ENCODE results near the gene WDR38. TPM values are rescaled to one million over a fixed set of nuclear protein-coding genes. Genes with fewer than 3 reads are reported as not detected.

WDR38 gene
- total RNA-seq, 1 donor from 2014 or later: not detected

DNA sequence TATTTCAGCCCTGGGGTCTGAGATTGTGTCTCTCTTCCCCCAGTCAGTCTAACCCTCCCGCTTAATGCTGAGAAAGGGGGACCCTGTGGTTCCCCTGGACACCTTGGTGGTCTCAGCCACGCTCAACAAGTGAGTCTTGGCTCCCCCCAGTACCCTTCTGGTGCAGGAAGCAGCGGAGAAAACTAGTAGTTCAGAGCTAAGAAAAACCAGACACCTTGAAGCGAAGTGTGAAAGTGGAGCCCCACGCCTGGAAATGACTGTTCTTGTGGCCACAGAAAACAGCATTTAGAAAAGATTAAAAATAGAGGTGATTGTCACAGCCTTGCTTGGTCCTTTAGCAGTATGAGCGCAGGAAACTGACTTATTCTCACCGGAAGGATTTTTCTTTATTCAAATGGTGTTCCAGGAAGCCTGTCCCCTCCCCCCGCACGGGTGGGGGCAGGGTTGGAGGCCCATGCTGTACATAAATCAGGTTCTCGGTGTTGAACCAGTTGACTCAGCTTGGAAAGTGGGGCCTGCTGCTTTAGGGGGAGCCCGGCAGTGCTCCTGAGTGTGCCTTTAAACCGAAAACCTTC, 16.8 kb downstream of the WDR38 start:
- Mint-ChIP-seq H3K4me3 (ENCODE audit: low read depth) (peak overlapping the region; percentile 94), H3K27ac (peak overlapping the region; percentile 91), H3K9me3 (ENCODE audit: low read depth) (no peaks in the 10 kb centered on the region), H3K36me3 (ENCODE audit: insufficient read depth) (peaks cover 4% of the 10 kb centered on the region), H3K4me1 (ENCODE audit: low read depth) (peaks cover 23% of the 10 kb centered on the region), H3K27me3 (no peaks in the 10 kb centered on the region)
- TF ChIP-seq, protein P1, sequence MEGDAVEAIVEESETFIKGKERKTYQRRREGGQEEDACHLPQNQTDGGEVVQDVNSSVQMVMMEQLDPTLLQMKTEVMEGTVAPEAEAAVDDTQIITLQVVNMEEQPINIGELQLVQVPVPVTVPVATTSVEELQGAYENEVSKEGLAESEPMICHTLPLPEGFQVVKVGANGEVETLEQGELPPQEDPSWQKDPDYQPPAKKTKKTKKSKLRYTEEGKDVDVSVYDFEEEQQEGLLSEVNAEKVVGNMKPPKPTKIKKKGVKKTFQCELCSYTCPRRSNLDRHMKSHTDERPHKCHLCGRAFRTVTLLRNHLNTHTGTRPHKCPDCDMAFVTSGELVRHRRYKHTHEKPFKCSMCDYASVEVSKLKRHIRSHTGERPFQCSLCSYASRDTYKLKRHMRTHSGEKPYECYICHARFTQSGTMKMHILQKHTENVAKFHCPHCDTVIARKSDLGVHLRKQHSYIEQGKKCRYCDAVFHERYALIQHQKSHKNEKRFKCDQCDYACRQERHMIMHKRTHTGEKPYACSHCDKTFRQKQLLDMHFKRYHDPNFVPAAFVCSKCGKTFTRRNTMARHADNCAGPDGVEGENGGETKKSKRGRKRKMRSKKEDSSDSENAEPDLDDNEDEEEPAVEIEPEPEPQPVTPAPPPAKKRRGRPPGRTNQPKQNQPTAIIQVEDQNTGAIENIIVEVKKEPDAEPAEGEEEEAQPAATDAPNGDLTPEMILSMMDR (IDR thresholded peaks at IDR 0.05; ENCODE audit: unreplicated experiment): no peak
- no peak for DNase-seq (ENCODE audit: low spot score, unreplicated experiment)

DNA sequence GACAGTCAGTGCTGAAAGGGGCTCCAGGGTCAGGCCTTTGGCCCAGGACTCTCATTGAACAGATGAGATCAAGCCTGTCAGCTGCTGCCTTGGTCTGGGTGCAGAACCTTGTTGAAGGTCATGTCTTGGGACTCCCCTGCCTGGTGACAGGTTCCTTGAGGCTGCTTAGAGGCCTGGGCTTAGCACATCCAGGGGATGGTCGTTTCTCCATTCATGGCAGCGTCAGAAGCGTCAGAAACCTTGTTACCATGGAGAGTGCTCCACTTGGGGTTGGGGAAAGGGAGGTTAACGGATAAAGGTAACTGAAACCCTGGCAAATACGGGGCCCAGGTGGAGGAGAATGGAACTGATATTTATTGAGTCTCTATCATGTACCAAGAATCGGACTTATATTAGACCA, 17.5 kb downstream of the WDR38 start:
- H3K27me3 Mint-ChIP-seq: no peaks in the 10 kb centered on the region
- no peak for DNase-seq (ENCODE audit: low spot score, unreplicated experiment)

DNA sequence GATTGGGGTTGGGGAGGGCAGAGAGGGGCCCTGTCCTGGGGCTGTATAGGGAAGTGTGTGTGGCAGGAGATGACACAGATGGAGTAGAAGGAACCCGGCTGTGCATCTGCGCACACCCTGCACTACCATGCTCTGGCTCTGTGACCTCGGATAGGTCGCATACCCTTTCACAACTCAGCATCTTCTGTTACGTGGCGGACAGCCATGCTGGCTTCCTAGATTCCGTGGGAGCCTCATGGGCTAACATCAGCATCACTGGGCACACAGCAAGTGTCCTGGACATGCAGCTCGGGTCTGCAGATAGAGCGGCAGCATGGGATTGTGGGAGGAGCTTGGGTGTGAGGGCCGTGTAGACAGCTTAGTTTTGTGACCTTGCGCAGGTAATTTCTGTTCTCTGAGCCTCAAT, 17.9 kb downstream of the WDR38 start:
- Mint-ChIP-seq H3K4me1 (ENCODE audit: low read depth) (peaks cover 23% of the 10 kb centered on the region), H3K27ac (peak overlapping the region; percentile 79), H3K27me3 (no peaks in the 10 kb centered on the region), H3K9me3 (ENCODE audit: low read depth) (no peaks in the 10 kb centered on the region), H3K36me3 (ENCODE audit: insufficient read depth) (peaks cover 7% of the 10 kb centered on the region), H3K4me3 (ENCODE audit: low read depth) (peak overlapping the region; percentile 94)
- TF ChIP-seq, protein P1 (IDR thresholded peaks at IDR 0.05; ENCODE audit: unreplicated experiment): no peak
- DNase-seq (ENCODE audit: low spot score, unreplicated experiment): no peak

More for the DNA sequence above, 17.5 kb downstream of the WDR38 start:
- TF ChIP-seq, protein P1 (IDR thresholded peaks at IDR 0.05; ENCODE audit: unreplicated experiment): no peak
- no peaks in the 10 kb centered on the region for H3K9me3 Mint-ChIP-seq (ENCODE audit: low read depth)
- peaks cover 23% of the 10 kb centered on the region for H3K4me1 Mint-ChIP-seq (ENCODE audit: low read depth)
- peak overlapping the region; percentile 94 for H3K4me3 Mint-ChIP-seq (ENCODE audit: low read depth)
- H3K27ac Mint-ChIP-seq: peak overlapping the region; percentile 79
- peaks cover 7% of the 10 kb centered on the region for H3K36me3 Mint-ChIP-seq (ENCODE audit: insufficient read depth)

DNA sequence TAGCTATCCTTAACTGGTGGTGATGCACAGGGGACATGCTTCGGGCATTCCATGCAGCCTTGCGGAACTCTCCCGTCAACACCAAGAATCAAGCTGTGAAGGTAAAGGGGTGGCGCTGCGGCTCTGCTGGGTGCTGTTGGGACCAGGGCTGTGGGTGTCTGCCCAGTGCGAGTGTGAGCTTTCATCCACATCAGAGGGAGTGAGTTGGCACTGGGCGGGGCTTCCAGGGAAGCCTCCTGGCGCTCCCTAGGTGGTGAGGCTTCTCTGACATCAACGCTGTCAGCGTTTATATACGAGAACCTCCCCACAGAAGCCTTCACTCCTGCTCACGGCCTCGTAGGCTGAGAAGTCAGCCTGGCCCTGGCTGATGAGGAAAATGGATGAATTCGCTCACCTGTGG, 20.4 kb downstream of the WDR38 start:
- H3K4me3 Mint-ChIP-seq (ENCODE audit: low read depth): no peak overlapping the region
- TF ChIP-seq, protein P1 (IDR thresholded peaks at IDR 0.05; ENCODE audit: unreplicated experiment): no peak
- no peaks in the 10 kb centered on the region for H3K27me3 Mint-ChIP-seq
- H3K36me3 Mint-ChIP-seq (ENCODE audit: insufficient read depth): peaks cover 11% of the 10 kb centered on the region
- H3K4me1 Mint-ChIP-seq (ENCODE audit: low read depth): peaks cover 14% of the 10 kb centered on the region
- no peaks in the 10 kb centered on the region for H3K9me3 Mint-ChIP-seq (ENCODE audit: low read depth)
- DNase-seq (ENCODE audit: low spot score, unreplicated experiment): no peak
- no peak overlapping the region for H3K27ac Mint-ChIP-seq

DNA sequence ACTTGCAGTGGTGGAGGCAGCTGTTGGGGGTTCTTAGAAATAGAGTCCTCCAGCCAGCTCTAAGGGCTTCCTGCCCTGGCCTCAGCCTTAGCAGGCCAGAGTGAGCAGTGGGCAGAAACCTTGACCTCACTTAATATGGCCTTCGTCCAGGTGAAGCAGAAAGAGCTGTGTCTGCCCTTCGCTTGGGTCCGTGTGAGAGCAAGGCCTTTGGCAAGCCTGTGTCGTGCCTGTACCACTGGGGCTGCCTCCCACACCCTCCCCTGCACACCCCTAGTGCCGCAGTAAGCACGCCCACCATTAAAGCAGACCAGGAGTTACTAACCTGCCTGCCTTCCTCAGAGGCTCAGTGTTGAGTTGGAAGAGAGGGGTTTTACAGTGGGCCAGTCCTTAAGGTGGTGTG, 22.2 kb downstream of the WDR38 start:
- H3K9me3 Mint-ChIP-seq (ENCODE audit: low read depth): no peaks in the 10 kb centered on the region
- H3K27ac Mint-ChIP-seq: no peak overlapping the region
- H3K36me3 Mint-ChIP-seq (ENCODE audit: insufficient read depth): peaks cover 11% of the 10 kb centered on the region
- no peak for DNase-seq (ENCODE audit: low spot score, unreplicated experiment)
- H3K27me3 Mint-ChIP-seq: no peaks in the 10 kb centered on the region
- H3K4me1 Mint-ChIP-seq (ENCODE audit: low read depth): peaks cover 7% of the 10 kb centered on the region
- TF ChIP-seq, protein P1 (IDR thresholded peaks at IDR 0.05; ENCODE audit: unreplicated experiment): no peak
- H3K4me3 Mint-ChIP-seq (ENCODE audit: low read depth): no peak overlapping the region

Measured in progenitor cell of endocrine pancreas (in vitro differentiated cells).